ENCODE data around the gene RPS19BP1. TPM values are rescaled to one million over a fixed set of nuclear protein-coding genes. Genes with fewer than 3 reads are reported as not detected.

The RPS19BP1 gene
- total RNA-seq, 1 experiment from 2014 or later: 208 TPM

DNA sequence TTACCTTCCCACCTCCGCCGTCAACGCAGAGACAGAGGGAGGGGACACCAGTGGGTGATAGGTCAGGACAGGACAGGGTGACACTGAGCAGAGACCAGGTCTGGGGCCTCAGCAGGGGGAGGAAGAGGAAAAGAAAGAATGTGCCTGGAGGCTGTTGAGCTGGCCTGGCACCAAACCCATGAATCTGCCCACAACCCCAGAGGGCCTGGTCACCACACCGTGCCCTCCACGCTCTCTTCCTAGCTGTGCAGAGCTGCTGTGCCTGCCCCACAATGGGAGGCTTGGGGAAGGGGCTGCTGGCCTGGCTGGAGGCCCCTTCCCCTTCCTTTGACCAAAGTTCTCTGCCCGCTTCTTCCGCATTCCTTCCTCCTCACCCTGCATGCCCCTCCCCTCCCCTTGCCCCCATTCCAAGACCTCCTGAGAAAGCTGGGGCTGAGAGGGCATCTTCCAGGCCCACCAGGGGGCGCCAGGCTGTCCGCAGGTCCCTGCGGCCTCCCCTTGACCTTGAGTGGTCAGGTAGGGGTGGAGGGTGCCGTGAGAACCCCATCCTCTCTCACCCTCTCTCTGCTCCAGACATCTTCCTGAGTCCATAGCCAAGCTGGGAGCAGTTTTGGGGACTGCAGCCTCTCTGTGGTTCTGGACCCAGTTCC is 27.0 kb upstream of the RPS19BP1 start:
- peak; percentile 31 for DNase-seq (ENCODE audit: low read depth)

DNA sequence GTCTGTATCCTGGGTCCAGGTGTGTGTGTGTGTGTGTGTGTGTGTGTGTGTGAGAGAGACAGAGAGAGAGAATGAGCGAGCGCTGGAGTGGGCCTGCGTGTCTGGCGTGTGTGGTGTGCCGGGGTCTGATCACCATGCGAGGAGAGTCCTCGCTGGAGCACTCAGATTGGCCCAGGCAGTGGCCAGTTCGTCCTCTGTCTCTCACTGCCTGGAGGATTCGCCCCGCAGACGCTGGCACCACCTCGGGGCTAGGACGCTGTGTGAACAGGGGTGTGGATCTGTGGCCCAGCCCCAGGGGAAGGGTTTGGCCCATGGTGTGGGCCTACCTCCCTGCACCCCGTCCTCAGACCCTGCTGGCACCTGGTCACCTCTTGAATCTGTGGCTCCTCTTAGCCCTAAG is 26.4 kb upstream of the RPS19BP1 start:
- DNase-seq (ENCODE audit: low read depth): no peak

DNA sequence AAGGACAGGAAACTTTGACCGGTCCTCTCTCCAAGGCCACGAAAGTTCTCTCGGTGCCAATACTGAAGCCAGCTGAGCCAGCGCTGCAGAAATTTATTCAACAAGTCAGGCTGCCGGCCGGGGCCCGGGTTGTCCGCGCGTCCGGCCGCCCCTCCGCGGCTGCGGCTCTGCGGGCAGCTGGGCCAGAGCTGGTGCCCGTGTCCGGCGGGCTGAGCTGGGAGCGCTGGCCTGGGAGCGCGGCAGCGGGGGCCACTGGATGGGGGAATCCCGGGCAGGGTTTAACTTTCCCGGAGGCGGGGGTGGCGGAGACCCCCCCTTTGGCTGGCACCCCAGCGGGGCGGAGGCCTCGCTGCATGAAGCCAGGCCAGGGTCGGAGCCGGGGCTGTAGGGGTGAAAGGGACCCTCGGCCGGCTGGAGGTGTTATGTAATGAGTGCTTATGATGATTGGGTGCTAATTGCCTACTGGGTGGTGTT is 25.7 kb upstream of the RPS19BP1 start:
- no peak for DNase-seq (ENCODE audit: low read depth)

DNA sequence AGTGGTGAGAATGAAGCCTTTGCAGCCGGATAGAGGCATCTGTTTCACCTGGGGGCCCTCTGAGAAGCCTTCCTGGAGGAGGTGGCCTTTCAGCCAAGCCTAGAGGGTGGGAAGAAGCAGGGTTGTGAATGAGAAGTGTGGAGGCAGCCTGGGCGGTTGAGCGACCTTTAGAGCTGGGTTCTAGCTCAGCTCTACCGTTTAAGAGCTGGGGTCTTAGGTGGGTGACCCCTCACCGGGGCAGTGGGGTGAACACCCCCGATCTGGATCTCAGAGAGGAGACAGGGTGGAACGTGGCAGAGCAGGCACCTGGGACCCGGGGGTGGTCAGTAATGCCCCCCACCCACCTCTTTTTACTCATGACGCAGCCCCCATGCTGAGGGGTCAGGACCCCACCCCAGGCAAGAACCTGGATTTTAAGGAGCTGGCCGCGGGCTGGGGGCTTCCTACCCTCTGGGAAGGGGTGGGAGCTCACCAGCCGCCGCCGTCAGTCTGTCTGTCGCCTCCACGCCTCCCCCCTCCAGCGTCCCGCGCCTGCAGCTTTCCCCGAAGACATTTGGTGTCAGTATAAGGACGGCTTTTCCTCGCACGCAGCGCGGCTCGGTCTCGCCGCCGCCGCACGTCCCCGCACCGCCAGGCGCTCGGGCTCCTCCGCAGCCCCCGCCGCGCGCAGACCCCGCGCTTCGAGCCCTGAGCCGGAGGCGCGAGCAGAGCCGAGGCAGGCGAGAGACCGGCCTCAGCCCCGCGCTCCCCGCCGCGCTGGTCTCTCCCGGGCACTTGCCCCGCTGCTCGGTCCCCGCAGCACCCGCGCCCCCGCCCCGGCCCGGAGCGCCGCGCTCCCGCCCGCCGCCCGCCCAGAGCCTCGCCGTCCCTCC is 24.7 kb upstream of the RPS19BP1 start:
- DNase-seq (ENCODE audit: low read depth): peak; percentile 31

GRCh38 chr22:39554151-39554550 is 21.6 kb upstream of the RPS19BP1 start:
- no peak for DNase-seq (ENCODE audit: low read depth)

DNA sequence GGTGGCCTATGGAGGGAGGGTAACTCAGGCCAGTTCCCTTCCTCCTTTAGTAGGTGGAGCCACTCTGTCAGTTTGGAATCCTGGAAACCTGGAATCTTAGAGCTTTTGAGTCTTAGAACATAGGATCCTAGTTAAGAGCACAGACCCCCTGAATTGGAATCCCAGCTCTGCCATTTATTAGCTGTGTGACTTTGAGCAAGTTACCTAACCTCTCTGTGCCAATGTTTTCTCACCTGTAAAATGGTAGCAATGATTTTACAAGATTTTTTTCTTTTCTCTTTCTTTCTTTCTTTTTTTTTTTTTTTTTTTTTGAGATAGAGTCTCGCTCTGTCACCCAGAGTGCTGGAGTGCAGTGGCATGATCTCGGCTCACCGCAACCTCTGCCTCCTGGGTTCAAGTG is 20.9 kb upstream of the RPS19BP1 start:
- DNase-seq (ENCODE audit: low read depth): no peak

- no peak for DNase-seq (ENCODE audit: low read depth)
These were observed 15.0 kb upstream of the RPS19BP1 start for GRCh38 chr22:39547587-39547947.

DNA sequence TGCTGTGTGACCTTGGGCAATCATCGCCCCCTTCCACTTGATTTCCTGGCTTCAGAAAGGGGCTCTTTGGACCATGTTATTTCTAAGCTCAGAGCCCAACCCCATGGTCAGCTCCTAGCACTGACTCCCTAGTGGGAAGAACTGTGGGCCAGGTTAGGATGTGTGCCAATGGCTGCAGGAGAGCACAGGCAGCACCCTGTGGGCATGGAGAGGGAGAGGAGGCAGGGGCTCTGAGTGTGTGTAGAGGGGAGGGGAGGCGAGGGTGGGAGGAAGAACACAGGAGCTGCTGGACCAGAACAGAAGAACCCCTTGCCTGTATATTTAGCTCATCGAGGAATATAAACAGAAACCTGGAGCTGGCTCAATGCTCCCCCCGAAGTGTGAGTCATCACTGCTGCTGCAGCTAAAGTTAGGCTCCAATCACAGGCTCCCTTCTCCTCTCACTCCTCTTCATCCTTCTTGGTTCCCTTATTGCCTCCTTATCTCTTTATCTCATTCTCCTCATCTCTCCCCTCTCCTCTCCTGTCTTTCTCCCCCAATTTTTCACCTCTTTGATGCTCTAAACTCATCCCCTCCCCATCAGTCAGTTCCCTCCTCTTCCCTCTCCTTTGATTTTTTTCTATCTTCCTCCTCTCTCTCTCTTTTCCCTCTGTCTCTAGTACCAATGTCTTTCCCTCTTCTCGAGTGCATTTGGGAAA is 14.5 kb upstream of the RPS19BP1 start:
- DNase-seq (ENCODE audit: low read depth): peak; percentile 48

DNA sequence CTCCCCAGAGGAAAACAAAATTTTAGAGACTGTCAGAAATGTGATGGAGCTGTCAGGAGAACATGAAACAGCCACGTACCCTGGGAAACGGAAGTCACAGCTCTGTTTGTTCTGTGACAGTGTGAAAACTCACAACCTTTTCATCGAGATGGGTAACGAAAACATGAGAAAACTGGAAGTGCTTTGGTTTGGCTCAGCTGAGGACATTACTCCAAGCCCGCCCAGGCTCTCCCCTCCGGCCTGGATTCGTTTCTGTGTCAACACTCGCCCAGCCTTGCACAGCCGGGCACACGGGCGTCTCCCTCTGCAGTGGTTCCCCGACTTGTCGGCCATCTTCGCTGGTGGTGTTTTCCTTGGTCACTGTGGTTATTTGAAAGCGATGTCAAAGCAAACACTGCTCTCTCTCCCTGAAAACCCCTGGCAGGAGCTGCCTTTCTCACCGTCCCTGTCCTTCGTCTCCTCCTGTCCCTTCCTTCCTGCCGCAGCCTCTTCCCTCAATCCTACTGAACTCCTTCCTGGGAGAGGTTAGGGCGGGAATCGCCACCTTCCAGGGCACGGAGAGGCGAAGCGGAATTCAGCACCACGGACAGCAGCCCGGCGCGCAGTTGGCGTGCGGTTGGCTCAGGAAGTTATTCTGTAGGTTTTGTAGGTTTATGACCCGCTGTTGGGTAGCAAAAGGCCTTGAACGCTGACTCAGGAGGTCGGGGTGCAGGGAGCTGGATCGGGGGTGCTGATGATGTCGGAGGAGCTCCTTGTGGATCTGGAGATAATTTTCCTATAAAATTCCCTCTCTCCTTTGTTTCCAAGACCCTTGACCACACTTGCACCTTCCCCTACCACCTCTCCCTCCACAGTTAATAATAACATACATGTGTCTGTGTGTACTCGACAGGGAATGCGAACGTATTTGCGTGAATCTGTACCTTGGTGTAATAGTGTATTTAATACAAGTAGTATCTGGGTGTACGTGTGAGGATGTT is 13.1 kb upstream of the RPS19BP1 start:
- DNase-seq (ENCODE audit: low read depth): peak; percentile 80

DNA sequence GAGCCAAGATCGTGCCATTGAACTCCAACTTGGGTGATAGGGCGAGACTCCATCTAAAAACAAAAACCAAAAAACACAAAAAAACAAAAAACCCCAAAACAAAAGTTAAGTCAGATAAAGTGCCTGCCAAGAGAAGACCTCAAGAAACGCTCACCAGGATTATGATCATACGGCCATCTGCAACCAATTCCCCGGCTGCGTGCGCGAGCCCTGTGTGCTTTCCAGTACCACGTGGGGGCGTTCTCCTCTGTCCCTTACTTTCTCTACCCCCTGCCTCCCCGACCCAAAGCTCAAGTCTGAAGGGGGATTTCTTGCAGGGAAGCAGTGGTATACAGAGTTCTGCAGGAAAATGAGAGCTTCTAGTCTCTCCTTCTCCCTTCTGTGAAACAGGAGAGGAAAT is 10.5 kb upstream of the RPS19BP1 start:
- DNase-seq (ENCODE audit: low read depth): peak; percentile 53

DNA sequence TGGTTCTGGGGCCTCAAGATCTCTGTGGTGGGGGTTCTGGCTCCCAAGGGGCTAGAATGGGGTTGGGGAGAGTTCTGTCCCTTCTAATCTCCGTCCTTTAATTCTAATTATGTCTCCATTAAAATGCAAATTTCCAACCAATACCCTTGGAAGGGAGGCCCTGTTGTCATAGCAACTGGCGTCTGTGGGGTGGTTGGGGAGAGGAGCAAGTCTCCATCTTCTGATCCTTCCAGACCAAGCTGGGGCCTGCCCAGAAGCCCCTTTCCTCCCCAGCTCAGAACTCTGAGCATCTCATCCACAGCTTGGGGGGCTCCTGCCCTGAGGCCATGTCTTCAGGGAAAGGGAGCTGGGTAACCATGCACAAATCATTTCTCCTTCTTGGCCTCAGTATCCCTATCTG is 5.4 kb upstream of the RPS19BP1 start:
- DNase-seq (ENCODE audit: low read depth): no peak

GRCh38 chr22:39536711-39537110 is 4.2 kb upstream of the RPS19BP1 start:
- no peak for DNase-seq (ENCODE audit: low read depth)

- DNase-seq (ENCODE audit: low read depth): no peak
These were observed 3.4 kb upstream of the RPS19BP1 start for GRCh38 chr22:39535831-39536449.

- DNase-seq (ENCODE audit: low read depth): no peak
These were observed 2.8 kb upstream of the RPS19BP1 start for GRCh38 chr22:39535357-39535725.

GRCh38 chr22:39534591-39535356 is 2.2 kb upstream of the RPS19BP1 start:
- DNase-seq (ENCODE audit: low read depth): peak; percentile 74

DNA sequence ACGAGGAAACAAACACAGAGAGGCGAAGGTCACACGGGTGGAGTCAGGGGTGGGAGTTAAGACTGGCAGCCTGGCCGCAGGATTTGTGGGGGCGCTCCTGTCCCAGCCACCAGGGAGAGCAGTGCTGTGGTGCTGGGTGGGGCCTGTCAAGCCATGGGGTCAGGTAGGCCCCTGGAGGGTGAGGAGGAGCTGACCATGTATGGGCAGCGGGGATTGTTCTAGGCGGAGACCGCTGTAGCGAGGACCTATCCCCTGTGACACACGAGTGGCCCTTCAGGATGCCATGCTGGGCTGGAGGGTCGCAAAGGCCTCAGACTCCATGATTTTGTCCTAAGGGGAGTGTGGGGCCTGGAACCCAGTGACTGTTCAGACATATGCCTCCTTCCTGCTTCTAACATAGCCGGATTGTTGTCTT is 1.6 kb upstream of the RPS19BP1 start:
- no peak for DNase-seq (ENCODE audit: low read depth)

DNA sequence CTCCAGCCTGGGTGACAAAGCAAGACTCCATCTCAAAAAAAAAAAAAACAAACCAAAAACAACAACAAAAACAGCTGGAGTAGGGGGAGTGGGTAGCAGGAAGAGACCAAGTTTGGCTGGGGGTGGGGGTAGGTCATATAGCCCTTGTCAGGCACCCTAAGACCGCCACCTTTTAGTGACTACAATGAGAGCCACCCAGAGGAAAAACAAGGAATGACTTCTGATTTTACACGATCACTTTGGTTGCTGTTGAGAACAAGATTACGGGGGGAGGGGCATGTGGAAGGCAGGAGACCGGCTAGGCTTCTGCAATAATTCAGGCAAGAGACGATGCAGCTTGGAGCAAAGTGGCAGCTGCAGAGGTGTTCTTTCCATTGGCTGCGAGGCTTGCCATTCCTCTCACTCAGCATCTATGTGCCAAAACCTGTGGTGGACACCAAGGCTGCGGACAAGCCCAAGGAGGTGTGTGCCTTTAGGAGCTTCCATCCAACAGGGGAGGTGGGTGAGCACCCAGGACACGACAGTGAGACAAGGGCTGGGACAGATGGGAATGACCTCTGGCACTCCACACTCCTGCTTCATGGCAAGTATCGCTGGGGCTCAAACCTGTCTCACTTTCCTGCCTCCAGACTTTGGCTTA is 1.7 kb downstream of the RPS19BP1 start:
- DNase-seq (ENCODE audit: low read depth): no peak

GRCh38 chr22:39530116-39530515 is 2.4 kb downstream of the RPS19BP1 start:
- no peak for DNase-seq (ENCODE audit: low read depth)

GRCh38 chr22:39529487-39529851 is 3.1 kb downstream of the RPS19BP1 start:
- DNase-seq (ENCODE audit: low read depth): no peak
